HepG2 (cell line): ENCODE data around the gene JPH4.

Experiments used
- HMG20B ChIP-seq: conservative IDR thresholded peaks from 2 replicates; pipeline ENCODE4 v1.6.1; 2016; ENCODE audit warnings: missing genetic modification reagents, missing compliant biosample characterization
- POLR2A ChIP-seq, 2 experiments: IDR thresholded peaks; 2 replicates each; pipeline ENCODE4 v1.6.1; 2011; ENCODE audit warnings: low read depth in 2 of 2, low read length in 2 of 2, mild to moderate bottlenecking in 1 of 2, moderate library complexity in 1 of 2; ENCODE audit not compliant: insufficient read depth in 1 of 2
- ZBTB4 ChIP-seq: sonication (generic); formaldehyde crosslinking; IDR thresholded peaks from 2 replicates; pipeline ENCODE4 v1.4.0; 2020; ENCODE audit warnings: missing genetic modification reagents, mild to moderate bottlenecking, borderline replicate concordance
- ZBTB7A ChIP-seq: sonication (generic); formaldehyde crosslinking; IDR thresholded peaks from 2 replicates; pipeline ENCODE4 v1.8.0; 2022; ENCODE audit warnings: mild to moderate bottlenecking, missing genetic modification reagents

GRCh38 chr14:23612802-23613201 lies 34.2 kb upstream of the JPH4 start:
- TF ChIP-seq HMG20B (CRISPR knock-in tag) (no peak), ZBTB4 (CRISPR knock-in tag) (no peak), POLR2A (IDR thresholded peaks at IDR 0.05; ENCODE audit: insufficient read depth in 1 of 2, low read depth in 2 of 2, low read length in 2 of 2) (no peak), ZBTB7A (CRISPR knock-in tag) (no peak)
